Osteoblast (primary cell): ENCODE results near the gene PHOX2B. TPM values are rescaled to one million over a fixed set of nuclear protein-coding genes. Genes with fewer than 3 reads are reported as not detected.

ENCODE experiments used
- DNase-seq: peaks from one replicate; pipeline ENCODE4 v3.0.0; 2011; ENCODE audit warnings: low spot score, mixed read lengths; ENCODE audit not compliant: insufficient read length; ENCODE audit errors: missing footprints
- H2AFZ ChIP-seq: 2 replicates; pipeline ENCODE4 v1.6.0; 2011; ENCODE audit warnings: mild to moderate bottlenecking, low read length
- H3K27ac ChIP-seq: 2 replicates; pipeline ENCODE4 v1.5.1; 2011; ENCODE audit warnings: mild to moderate bottlenecking, low read depth, low read length, moderate library complexity
- H3K27me3 ChIP-seq: 2 replicates; pipeline ENCODE4 v1.6.0; 2012; ENCODE audit warnings: mild to moderate bottlenecking, control low read depth, inconsistent platforms, low read length, moderate library complexity; ENCODE audit not compliant: insufficient read depth
- H3K36me3 ChIP-seq: 2 replicates; pipeline ENCODE4 v1.5.1; 2011; ENCODE audit warnings: mild to moderate bottlenecking, low read length, control low read depth, moderate library complexity; ENCODE audit not compliant: insufficient read depth
- H3K4me1 ChIP-seq: 2 replicates; pipeline ENCODE4 v1.5.1; 2011; ENCODE audit warnings: mild to moderate bottlenecking, low read length, control low read depth, moderate library complexity; ENCODE audit not compliant: insufficient read depth
- H3K4me2 ChIP-seq: 2 replicates; pipeline ENCODE4 v1.6.0; 2011; ENCODE audit warnings: mild to moderate bottlenecking, low read length; ENCODE audit not compliant: insufficient read depth
- H3K4me3 ChIP-seq: fragments of 200-600 bp; sonication (generic); 3 replicates; pipeline ENCODE4 v1.5.1; 2012; ENCODE audit warnings: mild to moderate bottlenecking, low read length, inconsistent platforms; ENCODE audit not compliant: insufficient read depth
- H3K79me2 ChIP-seq: 2 replicates; pipeline ENCODE4 v1.6.0; 2012; ENCODE audit warnings: mild to moderate bottlenecking, low read length, control low read depth, inconsistent platforms; ENCODE audit not compliant: insufficient read depth
- H3K9me3 ChIP-seq: 2 replicates; pipeline ENCODE4 v1.5.1; 2011; ENCODE audit warnings: low read depth, low read length, control low read depth
- H4K20me1 ChIP-seq: 2 replicates; pipeline ENCODE4 v1.6.0; 2012; ENCODE audit warnings: mild to moderate bottlenecking, low read length, control low read depth; ENCODE audit not compliant: insufficient read depth
- total RNA-seq: library from RNA; depleted of rRNA; stranded (reverse); fragments of >200 nt; gene quantifications from 2 replicates; pipeline ENCODE4 v1.2.3, GENCODE V29; 2012
- TF ChIP-seq, protein P1 (sequence below): IDR thresholded peaks from 2 replicates; pipeline ENCODE4 v1.5.1; 2011; ENCODE audit warnings: mild to moderate bottlenecking, low read depth, low read length, moderate library complexity; ENCODE audit errors: extremely low read depth

Gene PHOX2B
- total RNA-seq, 1 donor = not detected

DNA sequence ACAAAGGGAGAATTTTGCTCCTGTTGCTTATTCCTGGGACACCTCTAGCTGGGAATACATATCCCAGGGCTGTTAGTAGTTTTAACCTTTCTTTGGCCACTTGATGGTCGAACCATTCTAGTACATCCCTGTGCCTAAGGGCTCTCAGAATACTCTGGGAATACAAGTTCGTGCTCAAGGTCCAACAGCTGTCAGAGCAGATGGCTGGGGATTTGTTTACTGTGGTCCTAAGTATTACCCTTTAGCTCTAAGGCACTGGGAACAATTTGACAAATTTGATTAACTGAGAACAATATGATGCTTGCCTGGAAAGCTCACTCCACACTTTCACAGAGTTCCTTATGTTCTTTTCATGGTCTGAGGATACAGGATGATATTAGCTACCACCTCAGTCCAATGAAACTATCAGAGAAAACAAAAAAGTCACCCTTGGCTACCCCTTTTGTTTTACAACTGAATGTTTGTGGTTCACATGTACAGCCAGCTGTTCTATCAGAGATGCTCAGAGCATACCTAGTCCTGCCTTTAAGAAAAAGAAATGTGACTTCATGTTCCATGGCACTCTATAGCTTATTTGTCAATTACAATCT, 47.4 kb upstream of the PHOX2B start:
- Histone ChIP-seq H3K27me3 (no peaks in the 10 kb centered on the region), H3K27ac (no peak overlapping the region), H3K4me3 (no peak overlapping the region), H3K4me2 (no peak overlapping the region), H2AFZ (no peak overlapping the region), H4K20me1 (no peaks in the 10 kb centered on the region), H3K4me1 (no peaks in the 10 kb centered on the region), H3K9me3 (no peaks in the 10 kb centered on the region), H3K36me3 (no peaks in the 10 kb centered on the region), H3K79me2 (no peaks in the 10 kb centered on the region)
- TF ChIP-seq, protein P1, sequence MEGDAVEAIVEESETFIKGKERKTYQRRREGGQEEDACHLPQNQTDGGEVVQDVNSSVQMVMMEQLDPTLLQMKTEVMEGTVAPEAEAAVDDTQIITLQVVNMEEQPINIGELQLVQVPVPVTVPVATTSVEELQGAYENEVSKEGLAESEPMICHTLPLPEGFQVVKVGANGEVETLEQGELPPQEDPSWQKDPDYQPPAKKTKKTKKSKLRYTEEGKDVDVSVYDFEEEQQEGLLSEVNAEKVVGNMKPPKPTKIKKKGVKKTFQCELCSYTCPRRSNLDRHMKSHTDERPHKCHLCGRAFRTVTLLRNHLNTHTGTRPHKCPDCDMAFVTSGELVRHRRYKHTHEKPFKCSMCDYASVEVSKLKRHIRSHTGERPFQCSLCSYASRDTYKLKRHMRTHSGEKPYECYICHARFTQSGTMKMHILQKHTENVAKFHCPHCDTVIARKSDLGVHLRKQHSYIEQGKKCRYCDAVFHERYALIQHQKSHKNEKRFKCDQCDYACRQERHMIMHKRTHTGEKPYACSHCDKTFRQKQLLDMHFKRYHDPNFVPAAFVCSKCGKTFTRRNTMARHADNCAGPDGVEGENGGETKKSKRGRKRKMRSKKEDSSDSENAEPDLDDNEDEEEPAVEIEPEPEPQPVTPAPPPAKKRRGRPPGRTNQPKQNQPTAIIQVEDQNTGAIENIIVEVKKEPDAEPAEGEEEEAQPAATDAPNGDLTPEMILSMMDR = no peak
- no peak for DNase-seq

DNA sequence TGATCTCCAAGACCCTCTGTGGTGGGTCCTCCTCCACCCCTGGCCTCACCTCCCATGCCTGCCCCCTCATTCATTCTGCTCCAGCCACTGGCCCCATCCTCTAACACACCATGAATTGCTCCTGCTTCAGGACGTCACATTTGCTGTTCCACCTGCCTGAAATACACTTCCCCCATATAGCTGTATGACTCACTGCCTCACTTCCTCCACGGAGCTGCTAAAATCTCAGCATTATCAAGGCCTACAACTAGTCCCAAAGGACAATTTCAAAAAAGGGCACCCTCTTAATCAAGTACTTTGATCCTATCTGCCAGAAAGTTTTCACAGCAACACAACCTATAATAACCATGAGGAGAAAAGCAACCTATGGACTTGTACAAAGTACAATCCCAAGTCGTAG, 43.6 kb upstream of the PHOX2B start:
- H3K4me3 ChIP-seq = no peak overlapping the region
- no peak overlapping the region for H2AFZ ChIP-seq
- no peaks in the 10 kb centered on the region for H3K9me3 ChIP-seq
- no peak overlapping the region for H3K27ac ChIP-seq
- no peaks in the 10 kb centered on the region for H3K79me2 ChIP-seq
- no peaks in the 10 kb centered on the region for H3K4me1 ChIP-seq
- TF ChIP-seq, protein P1 = no peak
- DNase-seq = no peak
- no peaks in the 10 kb centered on the region for H3K36me3 ChIP-seq
- no peaks in the 10 kb centered on the region for H3K27me3 ChIP-seq
- no peaks in the 10 kb centered on the region for H4K20me1 ChIP-seq
- H3K4me2 ChIP-seq = no peak overlapping the region

DNA sequence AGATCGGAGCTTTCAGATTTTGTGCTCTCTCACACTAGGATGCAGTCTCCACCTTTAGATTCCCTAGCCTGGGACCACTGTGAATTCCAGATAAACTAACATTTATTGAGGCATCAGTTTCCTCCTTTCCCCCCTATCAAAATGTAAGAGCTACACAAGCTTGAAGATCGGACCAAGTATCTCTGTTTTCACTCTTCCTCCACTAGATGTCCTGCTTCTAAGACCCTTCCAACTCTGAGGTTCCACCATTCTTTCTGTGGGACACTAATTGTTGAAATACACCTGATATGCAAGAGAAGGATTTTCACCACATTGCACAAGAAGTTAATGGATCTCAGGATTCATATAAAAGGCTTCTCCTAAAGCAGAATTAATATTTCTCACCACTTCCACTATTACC, 43.0 kb upstream of the PHOX2B start:
- TF ChIP-seq, protein P1 = no peak
- DNase-seq = no peak
- Histone ChIP-seq H3K9me3 (no peaks in the 10 kb centered on the region), H3K36me3 (no peaks in the 10 kb centered on the region), H4K20me1 (no peaks in the 10 kb centered on the region), H2AFZ (no peak overlapping the region), H3K4me2 (no peak overlapping the region), H3K79me2 (no peaks in the 10 kb centered on the region), H3K27ac (no peak overlapping the region), H3K4me1 (no peaks in the 10 kb centered on the region), H3K27me3 (no peaks in the 10 kb centered on the region), H3K4me3 (no peak overlapping the region)

DNA sequence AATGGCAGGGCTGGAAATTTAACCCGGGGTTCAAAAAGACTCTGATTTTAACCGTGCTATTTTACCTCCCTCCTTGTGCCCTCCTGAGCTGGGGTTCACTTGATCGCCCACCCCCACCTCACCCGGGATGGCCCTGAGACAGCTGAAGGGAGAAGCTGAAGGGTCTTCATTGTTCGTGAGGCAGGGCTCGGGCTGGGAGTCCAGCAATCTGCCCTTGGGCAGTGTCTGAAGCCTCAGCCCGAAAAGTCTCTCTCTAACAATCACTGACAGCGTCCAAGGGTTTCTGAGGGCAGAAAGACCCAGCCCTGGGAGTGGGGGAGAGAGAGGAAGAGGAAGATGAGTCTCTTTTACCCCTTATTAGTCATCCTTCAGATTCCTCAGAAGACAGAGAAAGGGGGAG, 39.4 kb upstream of the PHOX2B start:
- no peaks in the 10 kb centered on the region for H3K4me1 ChIP-seq
- no peaks in the 10 kb centered on the region for H4K20me1 ChIP-seq
- H3K79me2 ChIP-seq = no peaks in the 10 kb centered on the region
- no peak for DNase-seq
- no peak overlapping the region for H3K4me3 ChIP-seq
- H3K36me3 ChIP-seq = no peaks in the 10 kb centered on the region
- no peak overlapping the region for H3K27ac ChIP-seq
- H3K4me2 ChIP-seq = no peak overlapping the region
- no peak overlapping the region for H2AFZ ChIP-seq
- no peaks in the 10 kb centered on the region for H3K27me3 ChIP-seq
- TF ChIP-seq, protein P1 = no peak
- no peaks in the 10 kb centered on the region for H3K9me3 ChIP-seq
